ENCODE data around the gene TTC31.

- TF ChIP-seq POLR2AphosphoS5 (IDR thresholded peaks at IDR 0.05; ENCODE audit: low read depth, low read length): no peak
- no peak for TF ChIP-seq SIN3A (IDR thresholded peaks at IDR 0.05; ENCODE audit: borderline replicate concordance, insufficient read depth, low read length)
- TF ChIP-seq FOXP2 (optimal IDR thresholded peaks at IDR 0.05; ENCODE audit: borderline replicate concordance, extremely low read depth, extremely low read length, insufficient read depth): no peak
- TF ChIP-seq TAF1 (IDR thresholded peaks at IDR 0.05; ENCODE audit: borderline replicate concordance, insufficient read depth, low read length): no peak
- TF ChIP-seq, protein P1, sequence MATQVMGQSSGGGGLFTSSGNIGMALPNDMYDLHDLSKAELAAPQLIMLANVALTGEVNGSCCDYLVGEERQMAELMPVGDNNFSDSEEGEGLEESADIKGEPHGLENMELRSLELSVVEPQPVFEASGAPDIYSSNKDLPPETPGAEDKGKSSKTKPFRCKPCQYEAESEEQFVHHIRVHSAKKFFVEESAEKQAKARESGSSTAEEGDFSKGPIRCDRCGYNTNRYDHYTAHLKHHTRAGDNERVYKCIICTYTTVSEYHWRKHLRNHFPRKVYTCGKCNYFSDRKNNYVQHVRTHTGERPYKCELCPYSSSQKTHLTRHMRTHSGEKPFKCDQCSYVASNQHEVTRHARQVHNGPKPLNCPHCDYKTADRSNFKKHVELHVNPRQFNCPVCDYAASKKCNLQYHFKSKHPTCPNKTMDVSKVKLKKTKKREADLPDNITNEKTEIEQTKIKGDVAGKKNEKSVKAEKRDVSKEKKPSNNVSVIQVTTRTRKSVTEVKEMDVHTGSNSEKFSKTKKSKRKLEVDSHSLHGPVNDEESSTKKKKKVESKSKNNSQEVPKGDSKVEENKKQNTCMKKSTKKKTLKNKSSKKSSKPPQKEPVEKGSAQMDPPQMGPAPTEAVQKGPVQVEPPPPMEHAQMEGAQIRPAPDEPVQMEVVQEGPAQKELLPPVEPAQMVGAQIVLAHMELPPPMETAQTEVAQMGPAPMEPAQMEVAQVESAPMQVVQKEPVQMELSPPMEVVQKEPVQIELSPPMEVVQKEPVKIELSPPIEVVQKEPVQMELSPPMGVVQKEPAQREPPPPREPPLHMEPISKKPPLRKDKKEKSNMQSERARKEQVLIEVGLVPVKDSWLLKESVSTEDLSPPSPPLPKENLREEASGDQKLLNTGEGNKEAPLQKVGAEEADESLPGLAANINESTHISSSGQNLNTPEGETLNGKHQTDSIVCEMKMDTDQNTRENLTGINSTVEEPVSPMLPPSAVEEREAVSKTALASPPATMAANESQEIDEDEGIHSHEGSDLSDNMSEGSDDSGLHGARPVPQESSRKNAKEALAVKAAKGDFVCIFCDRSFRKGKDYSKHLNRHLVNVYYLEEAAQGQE (IDR thresholded peaks at IDR 0.05; ENCODE audit: insufficient read depth in 1 of 2, low read depth in 2 of 2, low read length in 2 of 2): no peak
Measured at GRCh38 chr2:74514368-74515270, 31.7 kb downstream of the TTC31 start, which contains the start of gene TLX2.

Measured in PFSK-1 (cell line).